MM.1S (cell line): ENCODE results near the gene SIRT7.
A peak's percentile ranks its signal among the peaks of the same experiment; 100 is the strongest.

Experiments used
- DNase-seq: peaks from one replicate; pipeline ENCODE4 v3.0.0-alpha.2; 2015
- H2AFZ ChIP-seq: fragments of 300-600 bp; sonication (generic); 2 replicates; pipeline ENCODE4 v1.6.0; 2016; ENCODE audit warnings: antibody characterized with exemption, low read length
- H3F3A ChIP-seq: fragments of 300-600 bp; sonication (generic); 2 replicates; pipeline ENCODE4 v1.6.1; 2016; ENCODE audit warnings: mild to moderate bottlenecking, antibody characterized with exemption, low read length, moderate library complexity, mixed read lengths; ENCODE audit not compliant: insufficient read depth
- H3K27ac ChIP-seq: fragments of 300-600 bp; sonication (generic); 2 replicates; pipeline ENCODE4 v1.5.1; 2016; ENCODE audit warnings: mild to moderate bottlenecking, low read length
- H3K27me3 ChIP-seq: fragments of 300-600 bp; sonication (generic); replicated peaks from 2 replicates; pipeline ENCODE4 v1.6.0; 2016; ENCODE audit warnings: low read length; ENCODE audit not compliant: insufficient read depth
- H3K36me3 ChIP-seq: fragments of 300-600 bp; sonication (generic); replicated peaks from 2 replicates; pipeline ENCODE4 v1.6.1; 2016; ENCODE audit warnings: mild to moderate bottlenecking, low read length, mixed read lengths; ENCODE audit not compliant: insufficient read depth
- H3K4me1 ChIP-seq: fragments of 300-600 bp; sonication (generic); 2 replicates; pipeline ENCODE4 v1.6.1; 2016; ENCODE audit warnings: low read length, mixed read lengths
- H3K4me2 ChIP-seq: fragments of 300-600 bp; sonication (generic); 2 replicates; pipeline ENCODE4 v1.6.0; 2016; ENCODE audit warnings: low read depth, low read length
- H3K4me3 ChIP-seq: fragments of 300-600 bp; sonication (generic); 2 replicates; pipeline ENCODE4 v1.5.1; 2016; ENCODE audit warnings: low read length, mixed read lengths
- H3K79me2 ChIP-seq: fragments of 300-600 bp; sonication (generic); 2 replicates; pipeline ENCODE4 v1.6.1; 2016; ENCODE audit warnings: mixed run types, low read length, mixed read lengths
- H3K9ac ChIP-seq: fragments of 300-600 bp; sonication (generic); 2 replicates; pipeline ENCODE4 v1.6.1; 2016; ENCODE audit warnings: low read length, mixed read lengths
- H3K9me2 ChIP-seq: fragments of 300-600 bp; sonication (generic); replicated peaks from 2 replicates; pipeline ENCODE4 v1.6.1; 2016; ENCODE audit warnings: mild to moderate bottlenecking, low read length, mixed read lengths; ENCODE audit not compliant: insufficient read depth
- H3K9me3 ChIP-seq: fragments of 300-600 bp; sonication (generic); replicated peaks from 2 replicates; pipeline ENCODE4 v1.6.1; 2016; ENCODE audit warnings: mild to moderate bottlenecking, low read length, mixed read lengths; ENCODE audit not compliant: insufficient read depth
- H4K20me1 ChIP-seq: fragments of 300-600 bp; sonication (generic); 2 replicates; pipeline ENCODE4 v1.6.1; 2016; ENCODE audit warnings: mild to moderate bottlenecking, low read length, moderate library complexity, mixed read lengths; ENCODE audit not compliant: insufficient read depth
- CTCF ChIP-seq: fragments of 300-600 bp; sonication (generic); IDR thresholded peaks from 2 replicates; pipeline ENCODE4 v1.5.1; 2016; ENCODE audit warnings: antibody characterized with exemption, low read length, mixed read lengths
- EZH2 ChIP-seq: fragments of 300-600 bp; sonication (generic); optimal IDR thresholded peaks from 2 replicates; pipeline ENCODE3; 2017; ENCODE audit warnings: low read depth, mild to moderate bottlenecking, antibody characterized with exemption, low read length, mixed read lengths
- EZH2phosphoT487 ChIP-seq: fragments of 300-600 bp; sonication (generic); IDR thresholded peaks from 2 replicates; pipeline ENCODE4 v1.6.1; 2018; ENCODE audit warnings: antibody characterized with exemption, low read length

Gene SIRT7

DNA sequence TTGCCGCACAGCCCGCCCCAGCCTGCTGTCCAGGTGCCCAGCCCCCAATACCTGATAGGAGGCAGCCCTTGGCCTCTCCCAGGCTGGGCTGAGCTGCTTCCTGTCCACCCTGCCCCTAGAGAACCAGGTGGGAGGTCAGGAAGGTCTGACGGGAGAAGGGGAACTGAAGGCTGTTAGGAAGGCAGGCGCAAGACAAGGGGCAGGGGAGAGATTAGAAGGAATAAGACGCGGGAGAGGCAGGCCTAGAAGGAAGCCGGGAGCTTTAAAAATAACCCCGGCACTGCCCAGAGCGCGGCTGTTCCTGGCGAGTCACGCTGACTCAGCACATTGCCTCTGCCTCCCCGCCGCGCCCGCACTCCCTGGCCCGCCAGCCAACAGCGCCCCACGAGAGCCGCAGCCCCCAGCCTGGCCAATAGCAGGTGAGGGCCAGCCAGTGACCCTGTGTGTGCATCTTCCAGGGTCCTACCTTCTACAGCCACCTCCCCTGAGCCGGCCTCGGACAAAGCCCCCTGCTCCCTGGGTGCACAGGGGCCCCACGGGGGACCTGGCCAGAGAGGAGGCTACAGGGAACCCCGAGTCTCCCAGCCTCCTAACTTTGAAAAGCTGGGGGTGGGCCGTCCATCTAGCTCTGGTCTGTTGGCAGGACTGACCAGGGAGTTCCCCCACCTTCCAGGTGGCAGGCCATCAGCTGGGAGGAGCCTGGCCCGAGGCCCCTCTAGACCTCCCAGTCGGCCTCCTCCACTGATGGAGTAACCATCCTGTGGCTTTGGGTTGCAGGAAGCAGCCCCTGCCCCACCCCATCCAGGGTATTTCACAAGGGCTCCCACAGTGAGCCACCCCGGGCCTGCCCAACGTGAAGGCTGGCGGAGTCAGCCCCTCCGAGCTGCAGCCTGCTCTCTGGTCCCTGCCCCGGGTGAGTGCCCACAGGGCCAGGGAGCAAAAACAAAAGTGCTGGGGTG, 5.6 kb upstream of the SIRT7 start:
- H3K9ac ChIP-seq, result peak overlapping the region; percentile 70
- no peak for TF ChIP-seq EZH2phosphoT487
- H2AFZ ChIP-seq, result no peak overlapping the region
- H3K36me3 ChIP-seq, result no peaks in the 10 kb centered on the region
- H3K9me3 ChIP-seq, result no peaks in the 10 kb centered on the region
- H3K4me2 ChIP-seq, result peak overlapping the region; percentile 79
- H3K79me2 ChIP-seq, result peaks cover 86% of the 10 kb centered on the region
- peak overlapping the region; percentile 74; the same call in 1 of the 2 replicates for H3K27ac ChIP-seq
- 0 out of 2 replicates have a peak, but pooled peaks cover 3% of the 10 kb centered on the region for H4K20me1 ChIP-seq
- peak; percentile 63 for DNase-seq
- H3F3A ChIP-seq, result peaks cover 37% of the 10 kb centered on the region
- H3K27me3 ChIP-seq, result no peaks in the 10 kb centered on the region
- H3K4me3 ChIP-seq, result peak overlapping the region; percentile 52
- H3K4me1 ChIP-seq, result peaks cover 21% of the 10 kb centered on the region
- H3K9me2 ChIP-seq, result no peaks in the 10 kb centered on the region

GRCh38 chr17:81922566-81923301, 4.8 kb upstream of the SIRT7 start:
- peaks cover 18% of the 10 kb centered on the region for H3K4me1 ChIP-seq
- H3K4me2 ChIP-seq, result no peak overlapping the region
- H3K4me3 ChIP-seq, result no peak overlapping the region
- H3K9me3 ChIP-seq, result no peaks in the 10 kb centered on the region
- no peaks in the 10 kb centered on the region for H3K36me3 ChIP-seq
- no peak for DNase-seq
- H3F3A ChIP-seq, result peaks cover 37% of the 10 kb centered on the region
- no peaks in the 10 kb centered on the region for H3K9me2 ChIP-seq
- peaks cover 80% of the 10 kb centered on the region for H3K79me2 ChIP-seq
- no peak for TF ChIP-seq EZH2
- TF ChIP-seq CTCF, result no peak
- TF ChIP-seq EZH2phosphoT487, result no peak
- no peak overlapping the region for H2AFZ ChIP-seq
- H4K20me1 ChIP-seq, result 0 out of 2 replicates have a peak, but pooled peaks cover 3% of the 10 kb centered on the region
- H3K9ac ChIP-seq, result no peak overlapping the region
- no peak overlapping the region; the same call in 1 of the 2 replicates for H3K27ac ChIP-seq
- H3K27me3 ChIP-seq, result no peaks in the 10 kb centered on the region

DNA sequence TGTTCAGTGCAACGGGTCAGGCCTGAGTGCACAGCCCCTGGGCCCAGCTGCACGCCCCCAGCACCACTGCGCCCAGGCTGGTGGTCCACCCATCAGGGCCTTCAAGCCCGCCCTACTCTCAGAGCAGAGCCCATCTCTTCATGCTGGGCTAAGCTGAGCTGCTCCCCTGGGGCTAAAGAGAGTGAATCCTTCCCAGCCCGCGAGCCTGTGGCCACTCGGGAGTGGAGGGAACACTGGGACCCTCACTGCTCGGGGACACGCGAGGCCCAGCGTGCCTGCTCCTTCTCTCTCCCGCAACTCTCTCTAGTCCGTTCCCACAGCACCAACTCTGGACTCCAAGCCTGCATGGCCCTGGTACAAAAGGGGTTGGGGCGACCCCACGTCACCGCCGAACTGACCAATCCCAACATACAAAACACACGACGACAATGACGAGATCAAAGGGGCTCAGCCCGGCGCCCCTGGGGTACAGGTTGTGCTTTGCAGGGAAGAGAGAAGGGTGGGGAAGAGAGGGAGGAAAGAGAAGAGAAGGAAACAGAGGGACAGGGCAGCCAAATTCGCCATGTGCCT, 4.1 kb upstream of the SIRT7 start:
- peaks cover 18% of the 10 kb centered on the region for H3K4me1 ChIP-seq
- H3K36me3 ChIP-seq, result no peaks in the 10 kb centered on the region
- H3K9me2 ChIP-seq, result no peaks in the 10 kb centered on the region
- no peak for DNase-seq
- TF ChIP-seq EZH2phosphoT487, result no peak
- TF ChIP-seq EZH2, result no peak
- TF ChIP-seq CTCF, result no peak
- peaks cover 84% of the 10 kb centered on the region for H3K79me2 ChIP-seq
- H3K4me3 ChIP-seq, result no peak overlapping the region
- H3K27ac ChIP-seq, result no peak overlapping the region
- no peak overlapping the region for H2AFZ ChIP-seq
- H4K20me1 ChIP-seq, result 0 out of 2 replicates have a peak, but pooled peaks cover 3% of the 10 kb centered on the region
- no peaks in the 10 kb centered on the region for H3K27me3 ChIP-seq
- no peaks in the 10 kb centered on the region for H3K9me3 ChIP-seq
- H3F3A ChIP-seq, result peaks cover 37% of the 10 kb centered on the region
- no peak overlapping the region for H3K4me2 ChIP-seq
- H3K9ac ChIP-seq, result no peak overlapping the region
